ENCODE measurements around the gene ANKRD44.
A peak's percentile ranks its signal among the peaks of the same experiment; 100 is the strongest.

The ANKRD44 gene

GRCh38 chr2:196951973-196952372 is 358.6 kb downstream of the ANKRD44 start:
- ATAC-seq (ENCODE audit: low read depth) = no peak
- H3K9me3 Mint-ChIP-seq = no peaks in the 10 kb centered on the region
- H3K27me3 Mint-ChIP-seq = peaks cover 12% of the 10 kb centered on the region
- no peak for DNase-seq (ENCODE audit: low spot score in 2 of 2)
- H3K4me1 Mint-ChIP-seq = no peaks in the 10 kb centered on the region
- no peak overlapping the region for H3K27ac Mint-ChIP-seq
- no peaks in the 10 kb centered on the region for H3K36me3 Mint-ChIP-seq
- no peak overlapping the region for H3K4me3 Mint-ChIP-seq

- H3K4me3 Mint-ChIP-seq = no peak overlapping the region
- ATAC-seq (ENCODE audit: low read depth) = no peak
- H3K27ac Mint-ChIP-seq = no peak overlapping the region
- peaks cover 11% of the 10 kb centered on the region for H3K27me3 Mint-ChIP-seq
- H3K4me1 Mint-ChIP-seq = no peaks in the 10 kb centered on the region
- no peaks in the 10 kb centered on the region for H3K9me3 Mint-ChIP-seq
- no peak for DNase-seq (ENCODE audit: low spot score in 2 of 2)
- no peaks in the 10 kb centered on the region for H3K36me3 Mint-ChIP-seq
Observed at GRCh38 chr2:196949116-196949515, 361.5 kb downstream of the ANKRD44 start.

- no peaks in the 10 kb centered on the region for H3K9me3 Mint-ChIP-seq
- ATAC-seq (ENCODE audit: low read depth) (peak; percentile 26), DNase-seq (ENCODE audit: low spot score in 2 of 2) (no peak)
- H3K27me3 Mint-ChIP-seq = peaks cover 1% of the 10 kb centered on the region
- H3K4me1 Mint-ChIP-seq = no peaks in the 10 kb centered on the region
- no peaks in the 10 kb centered on the region for H3K36me3 Mint-ChIP-seq
- no peak overlapping the region for H3K27ac Mint-ChIP-seq
- no peak overlapping the region for H3K4me3 Mint-ChIP-seq
Observed at GRCh38 chr2:196944570-196944969, 366.0 kb downstream of the ANKRD44 start.

GRCh38 chr2:196941398-196942078 is 369.0 kb downstream of the ANKRD44 start:
- H3K9me3 Mint-ChIP-seq = no peaks in the 10 kb centered on the region
- DNase-seq (ENCODE audit: low spot score in 2 of 2) (no peak), ATAC-seq (ENCODE audit: low read depth) (no peak)
- no peak overlapping the region for H3K4me3 Mint-ChIP-seq
- H3K4me1 Mint-ChIP-seq = no peaks in the 10 kb centered on the region
- H3K27ac Mint-ChIP-seq = no peak overlapping the region
- H3K27me3 Mint-ChIP-seq = peaks cover 1% of the 10 kb centered on the region
- no peaks in the 10 kb centered on the region for H3K36me3 Mint-ChIP-seq

GRCh38 chr2:196939371-196939770 is 371.2 kb downstream of the ANKRD44 start:
- H3K27me3 Mint-ChIP-seq = no peaks in the 10 kb centered on the region
- no peaks in the 10 kb centered on the region for H3K4me1 Mint-ChIP-seq
- H3K27ac Mint-ChIP-seq = no peak overlapping the region
- DNase-seq (ENCODE audit: low spot score in 2 of 2) (no peak), ATAC-seq (ENCODE audit: low read depth) (no peak)
- H3K4me3 Mint-ChIP-seq = no peak overlapping the region
- no peaks in the 10 kb centered on the region for H3K9me3 Mint-ChIP-seq
- H3K36me3 Mint-ChIP-seq = no peaks in the 10 kb centered on the region

All from memory B cell (primary cell).